Activated CD4-positive, alpha-beta T cell treated with anti-CD3 and anti-CD28 coated beads, Interleukin-2, amount 50 U/mL, for 4 hours (primary cell): ENCODE data around the gene GABRB1.

Experiments used
- DNase-seq, 2 experiments: peaks; one replicate each; pipeline ENCODE4 v3.0.0-alpha.2; 2020

GABRB1 gene

GRCh38 chr4:47413521-47413920, 382.2 kb downstream of the GABRB1 start:
- DNase-seq = no peak

GRCh38 chr4:47415719-47416118, 384.4 kb downstream of the GABRB1 start:
- DNase-seq = no peak

- DNase-seq = no peak
Observed at GRCh38 chr4:47418147-47418546, 386.8 kb downstream of the GABRB1 start.

GRCh38 chr4:47419296-47419695, 387.9 kb downstream of the GABRB1 start:
- no peak for DNase-seq

GRCh38 chr4:47425628-47426027, 394.3 kb downstream of the GABRB1 start:
- DNase-seq = no peak

GRCh38 chr4:47427935-47428334, 396.6 kb downstream of the GABRB1 start:
- no peak for DNase-seq

- DNase-seq = no peak
Observed at GRCh38 chr4:47432749-47433148, 401.4 kb downstream of the GABRB1 start.

GRCh38 chr4:47434931-47435330, 403.6 kb downstream of the GABRB1 start:
- DNase-seq = no peak

GRCh38 chr4:47442980-47443379, 411.6 kb downstream of the GABRB1 start:
- no peak for DNase-seq

- no peak for DNase-seq
Observed at GRCh38 chr4:47444031-47444430, 412.7 kb downstream of the GABRB1 start.

GRCh38 chr4:47451657-47452056, 420.3 kb downstream of the GABRB1 start:
- DNase-seq = no peak

- DNase-seq = no peak
Observed at GRCh38 chr4:47462799-47463234, 431.4 kb downstream of the GABRB1 start.

GRCh38 chr4:47463235-47463956, 432.0 kb downstream of the GABRB1 start, which contains the start of gene COMMD8:
TSS of gene COMMD8 (minus strand) at chr4:47463702. CDS start at chr4:47463651, 51 bp downstream.
- DNase-seq = peak; percentile 97

- no peak for DNase-seq
Observed at GRCh38 chr4:47465004-47465403, 433.6 kb downstream of the GABRB1 start.

GRCh38 chr4:47466056-47466785, 434.9 kb downstream of the GABRB1 start:
- no peak for DNase-seq

GRCh38 chr4:47468706-47469365, 437.5 kb downstream of the GABRB1 start:
- no peak for DNase-seq

GRCh38 chr4:47469951-47470350, 438.6 kb downstream of the GABRB1 start:
- DNase-seq = no peak

GRCh38 chr4:47471064-47471463, 439.7 kb downstream of the GABRB1 start:
- DNase-seq = no peak

GRCh38 chr4:47471591-47471990, 440.2 kb downstream of the GABRB1 start:
- no peak for DNase-seq

GRCh38 chr4:47473141-47473750, 441.9 kb downstream of the GABRB1 start:
- no peak for DNase-seq

- DNase-seq = no peak
Observed at GRCh38 chr4:47474799-47475198, 443.4 kb downstream of the GABRB1 start.

- no peak for DNase-seq
Observed at GRCh38 chr4:47475411-47475810, 444.0 kb downstream of the GABRB1 start.
